Stimulated activated CD8-positive, alpha-beta memory T cell treated with anti-CD3 and anti-CD28 coated beads, Interleukin-15, amount 100 ng/mL, for 1 hour (primary cell): ENCODE results near the gene PCGF3.

Experiments used
- DNase-seq: peaks from one replicate; pipeline ENCODE4 v3.0.0-alpha.2; 2020; ENCODE audit warnings: low read depth

Gene PCGF3

GRCh38 chr4:705278-706082 is at the start of gene PCGF3:
Gene PCGF3, plus strand, starts transcription at chr4:705832. Its CDS starts 27,849 bp downstream, at chr4:733681.
- DNase-seq: peak; percentile 95

- DNase-seq: no peak
Measured at GRCh38 chr4:656436-657337, 48.9 kb upstream of the PCGF3 start.

GRCh38 chr4:657338-657833 is 48.2 kb upstream of the PCGF3 start:
- DNase-seq: no peak

- no peak for DNase-seq
Measured at GRCh38 chr4:657834-658667, 47.6 kb upstream of the PCGF3 start.

- no peak for DNase-seq
Measured at GRCh38 chr4:658681-659667, 46.7 kb upstream of the PCGF3 start.

- DNase-seq: no peak
Measured at GRCh38 chr4:659851-660250, 45.8 kb upstream of the PCGF3 start.

- DNase-seq: no peak
Measured at GRCh38 chr4:660401-660800, 45.2 kb upstream of the PCGF3 start.

GRCh38 chr4:661231-661630 is 44.4 kb upstream of the PCGF3 start:
- DNase-seq: no peak

- no peak for DNase-seq
Measured at GRCh38 chr4:661881-662761, 43.5 kb upstream of the PCGF3 start.

GRCh38 chr4:663046-663437 is 42.6 kb upstream of the PCGF3 start:
- no peak for DNase-seq

- peak; percentile 51 for DNase-seq
Measured at GRCh38 chr4:663438-664428, 41.9 kb upstream of the PCGF3 start.

- no peak for DNase-seq
Measured at GRCh38 chr4:664713-665231, 40.9 kb upstream of the PCGF3 start.

GRCh38 chr4:665381-665750 is 40.3 kb upstream of the PCGF3 start:
- no peak for DNase-seq

- DNase-seq: no peak
Measured at GRCh38 chr4:665751-666435, 39.7 kb upstream of the PCGF3 start.

- no peak for DNase-seq
Measured at GRCh38 chr4:666436-666810, 39.2 kb upstream of the PCGF3 start.

- no peak for DNase-seq
Measured at GRCh38 chr4:666822-667544, 38.6 kb upstream of the PCGF3 start.

- no peak for DNase-seq
Measured at GRCh38 chr4:667545-667925, 38.1 kb upstream of the PCGF3 start.
